IMR-90 (cell line): ENCODE results near the gene RNASEH2B. TPM values are rescaled to one million over a fixed set of nuclear protein-coding genes. Genes with fewer than 3 reads are reported as not detected.

ENCODE experiments used
- ATAC-seq: fragments of 200-7000 bp; cut with Tn5 transposase; 2 replicates; pipeline ENCODE4 v1.9.1; 2020; ENCODE audit warnings: low read depth, mild to moderate bottlenecking, moderate library complexity
- BruUV-seq: library from RNA; stranded (reverse); fragments of 400-500 nt; replicated peaks from 2 replicates; lab custom pipeline; 2021; lab: Mats Ljungman, UMichigan
- CTCF ChIA-PET: fragments of 300-600 bp; formaldehyde crosslinking; extraction: SDS; loops from one replicate; lab custom pipeline; 2021; ENCODE audit warnings: antibody characterized with exemption; lab: Yijun Ruan, JAX
- POLR2A ChIA-PET: fragments of 300-600 bp; sonication (Branson Sonifier 250); formaldehyde crosslinking; loops from one replicate; lab custom pipeline; 2022; ENCODE audit warnings: antibody characterized with exemption; ENCODE audit not compliant: unreplicated experiment; lab: Charles Lee
- DNase-seq: peaks from one replicate; pipeline ENCODE4 v3.0.0; 2013
- H2AFZ ChIP-seq: replicated peaks from 2 replicates; pipeline ENCODE3; 2013; ENCODE audit warnings: low read length, mild to moderate bottlenecking; ENCODE audit not compliant: poor library complexity
- H2AK5ac ChIP-seq: 2 replicates; pipeline ENCODE4 v1.6.1; 2013; ENCODE audit warnings: low read depth, low read length, inconsistent platforms
- H2AK9ac ChIP-seq: replicated peaks from 2 replicates; pipeline ENCODE3; 2013; ENCODE audit warnings: mild to moderate bottlenecking, low read depth, low read length, moderate library complexity; ENCODE audit not compliant: poor library complexity
- H2BK120ac ChIP-seq: 2 replicates; pipeline ENCODE4 v1.6.1; 2013; ENCODE audit warnings: low read depth, low read length, inconsistent platforms
- H2BK15ac ChIP-seq: 3 replicates; pipeline ENCODE4 v1.6.1; 2013; ENCODE audit warnings: low read depth, low read length, inconsistent platforms
- H2BK20ac ChIP-seq: 2 replicates; pipeline ENCODE4 v1.6.1; 2013; ENCODE audit warnings: low read depth, mild to moderate bottlenecking, inconsistent platforms, low read length, moderate library complexity
- H2BK5ac ChIP-seq: 2 replicates; pipeline ENCODE4 v1.6.1; 2013; ENCODE audit warnings: mild to moderate bottlenecking, low read depth, low read length, inconsistent platforms; ENCODE audit not compliant: poor library complexity, severe bottlenecking
- H3K14ac ChIP-seq: replicated peaks from 2 replicates; pipeline ENCODE4 v1.6.1; 2013; ENCODE audit warnings: low read depth, low read length, inconsistent platforms
- H3K18ac ChIP-seq: 2 replicates; pipeline ENCODE4 v1.6.1; 2013; ENCODE audit warnings: low read depth, low read length, control low read depth
- H3K23ac ChIP-seq: 2 replicates; pipeline ENCODE4 v1.6.1; 2013; ENCODE audit warnings: low read depth, low read length, inconsistent platforms
- H3K27ac ChIP-seq: 2 replicates; pipeline ENCODE4 v1.5.1; 2013; ENCODE audit warnings: mild to moderate bottlenecking, control low read depth, low read length; ENCODE audit not compliant: insufficient read depth
- H3K27me3 ChIP-seq: 2 replicates; pipeline ENCODE4 v1.6.1; 2013; ENCODE audit warnings: low read length; ENCODE audit not compliant: control insufficient read depth, insufficient read depth
- H3K36me3 ChIP-seq: 2 replicates; pipeline ENCODE4 v1.6.1; 2013; ENCODE audit warnings: low read length, mixed read lengths; ENCODE audit not compliant: control insufficient read depth, insufficient read depth
- H3K4ac ChIP-seq: 2 replicates; pipeline ENCODE4 v1.6.1; 2013; ENCODE audit warnings: low read depth, low read length, inconsistent platforms
- H3K4me1 ChIP-seq: 2 replicates; pipeline ENCODE4 v1.6.1; 2013; ENCODE audit warnings: low read length, mixed read lengths; ENCODE audit not compliant: control insufficient read depth, insufficient read depth
- H3K4me2 ChIP-seq: 2 replicates; pipeline ENCODE4 v1.6.1; 2013; ENCODE audit warnings: low read depth, mild to moderate bottlenecking, control low read depth, low read length, moderate library complexity
- H3K4me3 ChIP-seq: 2 replicates; pipeline ENCODE4 v1.5.1; 2013; ENCODE audit warnings: low read depth, mild to moderate bottlenecking, control low read depth, low read length, moderate library complexity; ENCODE audit not compliant: insufficient read depth
- H3K56ac ChIP-seq: 2 replicates; pipeline ENCODE4 v1.6.1; 2013; ENCODE audit warnings: low read length, inconsistent platforms; ENCODE audit not compliant: insufficient read depth; ENCODE audit errors: extremely low read depth
- H3K79me1 ChIP-seq, 2 experiments: 2 replicates each; pipeline ENCODE4 v1.6.1; 2013; ENCODE audit warnings: low read length in 2 of 2, inconsistent platforms in 1 of 2, low read depth in 1 of 2
- H3K9ac ChIP-seq: 2 replicates; pipeline ENCODE4 v1.6.1; 2013; ENCODE audit warnings: low read depth, low read length, control low read depth
- H3K9me1 ChIP-seq: 2 replicates; pipeline ENCODE4 v1.6.1; 2013; ENCODE audit warnings: low read length, inconsistent platforms; ENCODE audit not compliant: insufficient read depth
- H3K9me3 ChIP-seq: 2 replicates; pipeline ENCODE4 v1.6.1; 2013; ENCODE audit warnings: low read length; ENCODE audit not compliant: control insufficient read depth, insufficient read depth
- H4K20me1 ChIP-seq: 2 replicates; pipeline ENCODE4 v1.6.1; 2013; ENCODE audit warnings: low read length, inconsistent platforms; ENCODE audit not compliant: insufficient read depth
- H4K5ac ChIP-seq: 2 replicates; pipeline ENCODE4 v1.6.1; 2013; ENCODE audit warnings: mild to moderate bottlenecking, low read depth, low read length, control low read depth
- H4K8ac ChIP-seq, 2 experiments: 2 replicates each; pipeline ENCODE4 v1.6.1; 2013; ENCODE audit warnings: low read depth in 2 of 2, low read length in 2 of 2, control low read depth in 1 of 2, inconsistent platforms in 1 of 2
- H4K91ac ChIP-seq: 2 replicates; pipeline ENCODE4 v1.6.1; 2013; ENCODE audit warnings: low read depth, low read length, inconsistent platforms; ENCODE audit not compliant: insufficient read depth
- CEBPB ChIP-seq: IDR thresholded peaks from 2 replicates; pipeline ENCODE4 v1.6.1; 2012; ENCODE audit warnings: low read depth, low read length, improper control_type of control experiment
- ELK1 ChIP-seq: fragments of 150-350 bp; IDR thresholded peaks from 2 replicates; pipeline ENCODE4 v1.6.1; 2016; ENCODE audit warnings: low read depth, mild to moderate bottlenecking, low read length, moderate library complexity, borderline replicate concordance
- MXI1 ChIP-seq: IDR thresholded peaks from 2 replicates; pipeline ENCODE4 v1.6.1; 2012; ENCODE audit warnings: low read depth, mild to moderate bottlenecking, low read length, moderate library complexity, borderline replicate concordance
- NFE2L2 ChIP-seq: fragments of 150-350 bp; IDR thresholded peaks from 2 replicates; pipeline ENCODE4 v1.6.1; 2016; ENCODE audit warnings: low read depth, mild to moderate bottlenecking, low read length
- POLR2A ChIP-seq: IDR thresholded peaks from 2 replicates; pipeline ENCODE4 v1.6.1; 2012; ENCODE audit warnings: mild to moderate bottlenecking, low read depth, low read length
- RAD21 ChIP-seq: IDR thresholded peaks from 2 replicates; pipeline ENCODE4 v1.6.1; 2012; ENCODE audit warnings: low read length, improper control_type of control experiment
- SMC3 ChIP-seq: fragments of 150-350 bp; IDR thresholded peaks from 2 replicates; pipeline ENCODE4 v1.6.1; 2016; ENCODE audit warnings: low read depth, mild to moderate bottlenecking, antibody characterized with exemption, low read length, moderate library complexity
- USF2 ChIP-seq: fragments of 150-350 bp; IDR thresholded peaks from 2 replicates; pipeline ENCODE4 v1.6.1; 2017; ENCODE audit warnings: mild to moderate bottlenecking, antibody characterized with exemption, low read length, low read depth
- WGBS, 2 experiments: methylation state at CpG; one replicate each; pipeline versions ENCODE4 v1.1.5 to v1.1.7; 2013; ENCODE audit warnings: missing lambda C conversion rate in 2 of 2; ENCODE audit not compliant: insufficient read length in 1 of 2; ENCODE audit errors: extremely low coverage in 2 of 2; 5-methylcytosine and 5-hydroxymethylcytosine counted together
- dilution Hi-C: fragments of 300-500 bp; cut with HindIII; formaldehyde crosslinking; loops from one replicate; pipeline ENCODE4 v1.14.3; 2018; ENCODE audit warnings: low sequenced_read_pairs; ENCODE audit not compliant: unreplicated experiment
- in situ Hi-C: fragments of 300-500 bp; cut with MboI; formaldehyde crosslinking; loops from 3 replicates; pipeline ENCODE4 v1.14.3; 2019; ENCODE audit warnings: low sequenced_read_pairs, inconsistent platforms, mixed read lengths
- intact Hi-C: fragments of 100-400 bp; cut with micrococcal nuclease; formaldehyde crosslinking; loops from 2 replicates; pipeline ENCODE4 v1.10.0; 2022
- polyA plus RNA-seq, 3 experiments: library from polyadenylated mRNA; depleted of rRNA; stranded (reverse); fragments of >200 nt; gene quantifications; 2 replicates each; pipeline ENCODE4 v1.2.3, GENCODE V29; 2012; ENCODE audit warnings: low replicate concordance in 1 of 3
- total RNA-seq: library from RNA; depleted of rRNA; stranded (reverse); fragments of >200 nt; gene quantifications from 2 replicates; pipeline ENCODE4 v1.2.3, GENCODE V29; 2012

Gene RNASEH2B
- total and polyA plus RNA-seq, 2 of the 4 experiments (the other 2 are of a cell fraction) = 11.2 to 14.2 TPM

GRCh38 chr13:50998326-50998725 is 88.7 kb downstream of the RNASEH2B start:
- H4K91ac ChIP-seq = no peak overlapping the region
- no peak overlapping the region for H2BK20ac ChIP-seq
- no peak overlapping the region for H3K9ac ChIP-seq
- H3K4ac ChIP-seq = no peak overlapping the region
- DNase-seq (no peak), ATAC-seq (no peak)
- no peaks in the 10 kb centered on the region for H3K9me3 ChIP-seq
- no peak overlapping the region for H2BK120ac ChIP-seq
- H3K79me1 ChIP-seq = no peaks in the 10 kb centered on the region
- no TSS peak for BruUV-seq
- H3K4me1 ChIP-seq = peaks cover 3% of the 10 kb centered on the region; the same call in 1 of the 2 replicates
- no peak overlapping the region for H4K8ac ChIP-seq
- H3K27ac ChIP-seq = no peak overlapping the region
- ChIA-PET CTCF (no interaction called here), POLR2A (no interaction called here)
- no peak overlapping the region for H3K14ac ChIP-seq
- no peak overlapping the region for H2BK5ac ChIP-seq
- no peak overlapping the region for H2AK5ac ChIP-seq
- H3K9me1 ChIP-seq = no peaks in the 10 kb centered on the region
- dilution Hi-C loops (no loop called here), in situ Hi-C loops (no loop called here), intact Hi-C loops (no loop called here)
- H3K4me3 ChIP-seq = no peak overlapping the region
- no peaks in the 10 kb centered on the region for H3K36me3 ChIP-seq
- H3K27me3 ChIP-seq = peaks cover 20% of the 10 kb centered on the region
- no peak overlapping the region for H4K5ac ChIP-seq
- no peak overlapping the region for H3K56ac ChIP-seq
- H2AK9ac ChIP-seq = no peak overlapping the region
- H4K20me1 ChIP-seq = no peaks in the 10 kb centered on the region
- TF ChIP-seq SMC3 (no peak), USF2 (no peak), NFE2L2 (no peak), MXI1 (no peak), RAD21 (no peak), POLR2A (no peak), ELK1 (no peak), CEBPB (no peak)
- H2BK15ac ChIP-seq = no peak overlapping the region
- no peak overlapping the region for H3K23ac ChIP-seq
- no peak overlapping the region for H2AFZ ChIP-seq
- no peak overlapping the region for H3K18ac ChIP-seq
- no CpG with 5 or more reads among the region's 3 CpGs for WGBS, 2 experiments
- H3K4me2 ChIP-seq = no peak overlapping the region
